GM19023 (cell line): Measurements from ENCODE around the gene FAM13C.

ENCODE experiments used
- ATAC-seq: cut with Tn5 transposase; IDR thresholded peaks from one replicate; pipeline ENCODE4 v1.9.1; 2021; ENCODE audit warnings: mild to moderate bottlenecking, moderate library complexity; ENCODE audit not compliant: unreplicated experiment

The FAM13C gene

GRCh38 chr10:59320355-59320754 is 42.0 kb downstream of the FAM13C start:
- ATAC-seq, result no peak

- no peak for ATAC-seq
These were observed 42.5 kb downstream of the FAM13C start for GRCh38 chr10:59319854-59320253.

- no peak for ATAC-seq
These were observed 45.3 kb downstream of the FAM13C start for GRCh38 chr10:59317066-59317465.

GRCh38 chr10:59315465-59315864 is 46.9 kb downstream of the FAM13C start:
- no peak for ATAC-seq

GRCh38 chr10:59314268-59314667 is 48.1 kb downstream of the FAM13C start:
- no peak for ATAC-seq

GRCh38 chr10:59312247-59312646 is 50.1 kb downstream of the FAM13C start:
- ATAC-seq, result no peak

- no peak for ATAC-seq
These were observed 51.3 kb downstream of the FAM13C start for GRCh38 chr10:59311025-59311424.

- no peak for ATAC-seq
These were observed 51.9 kb downstream of the FAM13C start for GRCh38 chr10:59310324-59310914.

- ATAC-seq, result no peak
These were observed 57.7 kb downstream of the FAM13C start for GRCh38 chr10:59304521-59305097.

- ATAC-seq, result no peak
These were observed 59.3 kb downstream of the FAM13C start for GRCh38 chr10:59303018-59303417.

GRCh38 chr10:59302381-59302780 is 60.0 kb downstream of the FAM13C start:
- ATAC-seq, result no peak

GRCh38 chr10:59301067-59301754 is 61.1 kb downstream of the FAM13C start:
- ATAC-seq, result no peak

GRCh38 chr10:59300386-59300785 is 62.0 kb downstream of the FAM13C start:
- no peak for ATAC-seq

- ATAC-seq, result no peak
These were observed 62.4 kb downstream of the FAM13C start for GRCh38 chr10:59299933-59300332.

- no peak for ATAC-seq
These were observed 71.9 kb downstream of the FAM13C start for GRCh38 chr10:59290448-59290847.

- no peak for ATAC-seq
These were observed 72.5 kb downstream of the FAM13C start for GRCh38 chr10:59289853-59290252.

GRCh38 chr10:59287587-59288255 is 74.6 kb downstream of the FAM13C start:
- no peak for ATAC-seq

- ATAC-seq, result no peak
These were observed 76.5 kb downstream of the FAM13C start for GRCh38 chr10:59285848-59286247.

GRCh38 chr10:59285073-59285472 is 77.3 kb downstream of the FAM13C start:
- no peak for ATAC-seq

GRCh38 chr10:59284118-59284975 is 78.0 kb downstream of the FAM13C start:
- ATAC-seq, result no peak
